Measurements from ENCODE around the gene DCHS1. TPM values are rescaled to one million over a fixed set of nuclear protein-coding genes. Genes with fewer than 3 reads are reported as not detected.

Gene DCHS1
- polyA plus RNA-seq, 2 of the 4 experiments (the other 2 are of a cell fraction) = 0.06 TPM

DNA sequence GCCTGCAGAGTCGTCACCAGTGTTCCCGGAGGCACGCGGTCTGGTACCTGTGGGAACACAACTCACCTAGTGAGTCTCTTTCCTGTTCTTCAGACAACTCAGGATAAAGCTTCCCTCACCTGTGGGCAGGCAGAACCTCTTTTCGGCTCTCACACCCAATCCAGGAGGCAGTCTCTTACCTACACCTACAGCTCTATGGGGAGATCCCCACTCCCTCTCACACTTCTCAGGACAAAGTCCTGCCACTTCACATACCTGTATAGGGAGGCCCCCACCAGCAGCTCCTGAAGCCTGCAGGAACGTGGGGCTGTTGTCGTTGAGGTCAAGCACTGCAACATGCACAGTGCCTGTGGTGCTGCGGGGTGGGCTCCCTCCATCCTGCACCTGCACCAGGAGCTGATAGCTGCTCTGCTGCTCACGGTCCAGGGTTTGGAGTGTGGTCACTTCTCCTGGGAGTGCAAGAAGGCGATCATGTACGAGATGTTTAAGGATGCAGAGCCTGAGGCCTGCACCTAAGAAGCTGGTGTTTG lies 24.2 kb downstream of the DCHS1 start (continued):
- TF ChIP-seq, protein P1, sequence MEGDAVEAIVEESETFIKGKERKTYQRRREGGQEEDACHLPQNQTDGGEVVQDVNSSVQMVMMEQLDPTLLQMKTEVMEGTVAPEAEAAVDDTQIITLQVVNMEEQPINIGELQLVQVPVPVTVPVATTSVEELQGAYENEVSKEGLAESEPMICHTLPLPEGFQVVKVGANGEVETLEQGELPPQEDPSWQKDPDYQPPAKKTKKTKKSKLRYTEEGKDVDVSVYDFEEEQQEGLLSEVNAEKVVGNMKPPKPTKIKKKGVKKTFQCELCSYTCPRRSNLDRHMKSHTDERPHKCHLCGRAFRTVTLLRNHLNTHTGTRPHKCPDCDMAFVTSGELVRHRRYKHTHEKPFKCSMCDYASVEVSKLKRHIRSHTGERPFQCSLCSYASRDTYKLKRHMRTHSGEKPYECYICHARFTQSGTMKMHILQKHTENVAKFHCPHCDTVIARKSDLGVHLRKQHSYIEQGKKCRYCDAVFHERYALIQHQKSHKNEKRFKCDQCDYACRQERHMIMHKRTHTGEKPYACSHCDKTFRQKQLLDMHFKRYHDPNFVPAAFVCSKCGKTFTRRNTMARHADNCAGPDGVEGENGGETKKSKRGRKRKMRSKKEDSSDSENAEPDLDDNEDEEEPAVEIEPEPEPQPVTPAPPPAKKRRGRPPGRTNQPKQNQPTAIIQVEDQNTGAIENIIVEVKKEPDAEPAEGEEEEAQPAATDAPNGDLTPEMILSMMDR (IDR thresholded peaks at IDR 0.05) = no peak

DNA sequence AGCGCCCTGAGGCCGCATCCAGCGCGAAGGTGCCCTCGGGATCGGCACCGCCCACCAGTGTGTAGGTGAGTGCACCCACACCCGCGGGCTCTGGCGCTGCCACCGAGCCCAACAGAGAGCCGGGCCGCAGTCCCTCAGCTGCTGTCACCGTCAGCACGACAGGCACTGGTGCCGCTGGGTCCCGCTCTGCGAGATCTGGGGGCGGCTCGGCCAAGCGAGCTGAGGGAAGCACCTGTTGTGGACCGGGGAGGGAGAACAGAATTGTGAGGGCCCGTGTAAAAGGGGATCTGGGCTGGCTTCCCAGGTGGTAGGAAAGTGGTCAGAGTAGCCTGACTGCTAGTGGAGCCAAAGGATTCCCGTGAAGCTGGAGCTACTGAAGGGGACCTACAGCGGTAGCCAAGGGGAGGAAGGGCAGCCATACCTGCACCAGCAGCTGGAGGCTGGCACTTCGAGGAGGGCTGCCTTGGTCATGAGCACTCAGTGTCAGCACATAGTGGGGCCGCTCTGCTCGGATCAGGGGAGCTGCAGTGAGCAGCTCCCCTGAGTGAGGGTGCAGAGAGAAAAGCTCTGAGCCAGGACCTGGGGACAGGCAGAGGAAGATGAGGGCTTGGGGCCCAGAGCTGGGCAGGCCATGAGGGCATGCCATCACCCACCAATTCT lies 24.8 kb downstream of the DCHS1 start:
- CTCF ChIA-PET = interaction anchor here (0.5 to 1.4 kb wide), 5 partner anchors 9 to 179 kb away, joined by 3 to 4 read pairs (median 3); no protein-coding TSS in a partner anchor
- TF ChIP-seq CBX2 (IDR thresholded peaks at IDR 0.05; ENCODE audit: borderline replicate concordance, low read depth) = no peak
- TF ChIP-seq FOSB (CRISPR knock-in tag; IDR thresholded peaks at IDR 0.05) = no peak
- no peak for TF ChIP-seq TP53 (CRISPR knock-in tag; IDR thresholded peaks at IDR 0.05)
- no peak for TF ChIP-seq CBX8 (IDR thresholded peaks at IDR 0.05)
- no peak for TF ChIP-seq RNF2 (IDR thresholded peaks at IDR 0.05; ENCODE audit: borderline replicate concordance, low read depth)
- no peak for TF ChIP-seq EP300 (IDR thresholded peaks at IDR 0.05)
- TF ChIP-seq, protein P1 (IDR thresholded peaks at IDR 0.05) = no peak
- TF ChIP-seq ZC3H11A (IDR thresholded peaks at IDR 0.05) = no peak
- no peak for TF ChIP-seq POLR2A (IDR thresholded peaks at IDR 0.05; ENCODE audit: low read length)
- Histone ChIP-seq H3K9me3 (no peaks in the 10 kb centered on the region), H3K4me2 (peak overlapping the region; percentile 50; the same call in 2 of the 3 replicates), H3K4me1 (peaks cover 5% of the 10 kb centered on the region; the same call in 1 of the 3 replicates), H3K4me3 (peak overlapping the region; percentile 28; the same call in 1 of the 3 replicates), H3K27ac (no peak overlapping the region)
- POLR2A ChIA-PET = no interaction called here
- WGBS (ENCODE audit: missing lambda C conversion rate) = 70% methylated on average over 25 of the region's 28 CpGs
- DNase-seq (ENCODE audit: low read depth in 1 of 2, low spot score in 1 of 2) = no peak
- ATAC-seq = no peak
- FAIRE-seq = no peak

DNA sequence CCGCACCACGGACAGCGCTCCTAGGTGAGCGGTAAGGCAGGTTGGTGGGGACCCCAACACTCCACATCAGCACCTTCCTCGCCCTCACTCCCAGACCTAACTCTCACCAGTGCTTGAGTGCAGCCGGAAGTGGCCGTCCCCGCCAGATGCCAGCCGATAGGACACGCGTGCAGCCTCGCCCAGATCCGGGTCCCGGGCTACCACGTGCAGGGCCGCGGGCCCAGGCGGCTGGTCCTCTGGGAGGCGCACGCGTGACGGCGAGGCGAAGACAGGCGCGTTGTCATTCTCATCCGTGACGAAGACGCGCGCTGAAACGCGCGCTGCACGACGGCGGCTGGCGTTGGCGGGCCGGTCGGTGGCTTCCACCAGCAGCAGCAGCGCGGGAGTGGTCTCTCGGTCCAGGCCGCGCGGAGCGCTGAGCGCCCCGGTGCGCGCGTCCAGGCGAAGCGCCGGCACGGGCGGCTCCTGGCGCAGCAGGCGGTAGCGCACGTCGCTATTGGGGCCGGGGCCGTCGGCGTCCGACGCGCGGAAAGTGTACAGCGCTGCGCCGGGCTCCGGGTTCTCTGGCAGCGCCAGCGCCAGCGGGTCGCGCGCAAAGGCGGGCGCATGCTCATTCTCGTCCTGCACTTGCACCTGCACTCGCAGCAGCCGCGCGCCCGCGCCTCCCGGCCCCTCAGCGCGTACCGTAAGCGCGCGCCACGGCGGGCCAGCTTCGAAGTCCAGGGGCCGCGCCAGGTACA lies 25.5 kb downstream of the DCHS1 start:
- Histone ChIP-seq H3K4me1 (no peaks in the 10 kb centered on the region), H3K4me2 (peak overlapping the region; percentile 50), H3K27ac (no peak overlapping the region), H3K9me3 (no peaks in the 10 kb centered on the region), H3K4me3 (peak overlapping the region; percentile 28; the same call in 1 of the 3 replicates)
- 74% methylated on average over 94 of the region's 102 CpGs for WGBS (ENCODE audit: missing lambda C conversion rate)
- TF ChIP-seq, protein P2, sequence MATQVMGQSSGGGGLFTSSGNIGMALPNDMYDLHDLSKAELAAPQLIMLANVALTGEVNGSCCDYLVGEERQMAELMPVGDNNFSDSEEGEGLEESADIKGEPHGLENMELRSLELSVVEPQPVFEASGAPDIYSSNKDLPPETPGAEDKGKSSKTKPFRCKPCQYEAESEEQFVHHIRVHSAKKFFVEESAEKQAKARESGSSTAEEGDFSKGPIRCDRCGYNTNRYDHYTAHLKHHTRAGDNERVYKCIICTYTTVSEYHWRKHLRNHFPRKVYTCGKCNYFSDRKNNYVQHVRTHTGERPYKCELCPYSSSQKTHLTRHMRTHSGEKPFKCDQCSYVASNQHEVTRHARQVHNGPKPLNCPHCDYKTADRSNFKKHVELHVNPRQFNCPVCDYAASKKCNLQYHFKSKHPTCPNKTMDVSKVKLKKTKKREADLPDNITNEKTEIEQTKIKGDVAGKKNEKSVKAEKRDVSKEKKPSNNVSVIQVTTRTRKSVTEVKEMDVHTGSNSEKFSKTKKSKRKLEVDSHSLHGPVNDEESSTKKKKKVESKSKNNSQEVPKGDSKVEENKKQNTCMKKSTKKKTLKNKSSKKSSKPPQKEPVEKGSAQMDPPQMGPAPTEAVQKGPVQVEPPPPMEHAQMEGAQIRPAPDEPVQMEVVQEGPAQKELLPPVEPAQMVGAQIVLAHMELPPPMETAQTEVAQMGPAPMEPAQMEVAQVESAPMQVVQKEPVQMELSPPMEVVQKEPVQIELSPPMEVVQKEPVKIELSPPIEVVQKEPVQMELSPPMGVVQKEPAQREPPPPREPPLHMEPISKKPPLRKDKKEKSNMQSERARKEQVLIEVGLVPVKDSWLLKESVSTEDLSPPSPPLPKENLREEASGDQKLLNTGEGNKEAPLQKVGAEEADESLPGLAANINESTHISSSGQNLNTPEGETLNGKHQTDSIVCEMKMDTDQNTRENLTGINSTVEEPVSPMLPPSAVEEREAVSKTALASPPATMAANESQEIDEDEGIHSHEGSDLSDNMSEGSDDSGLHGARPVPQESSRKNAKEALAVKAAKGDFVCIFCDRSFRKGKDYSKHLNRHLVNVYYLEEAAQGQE (IDR thresholded peaks at IDR 0.05) = no peak
- TF ChIP-seq, protein P3, sequence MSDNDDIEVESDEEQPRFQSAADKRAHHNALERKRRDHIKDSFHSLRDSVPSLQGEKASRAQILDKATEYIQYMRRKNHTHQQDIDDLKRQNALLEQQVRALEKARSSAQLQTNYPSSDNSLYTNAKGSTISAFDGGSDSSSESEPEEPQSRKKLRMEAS (IDR thresholded peaks at IDR 0.05) = peak; percentile 19; the same call in 1 of the 2 replicates
- TF ChIP-seq MAFK (IDR thresholded peaks at IDR 0.05; ENCODE audit: partially characterized antibody) = no peak
- CTCF ChIA-PET = interaction anchor here (1.2 kb wide), 1 partner anchor 10 kb away, joined by 3 read pairs; the partner anchor contains the start of gene TPP1
- FAIRE-seq (no peak), ATAC-seq (peak in 1 of 2 experiments; percentile 8; a peak in 1 of 6 replicates), DNase-seq (ENCODE audit: low read depth in 1 of 2, low spot score in 1 of 2) (no peak)
- POLR2A ChIA-PET = no interaction called here

Measured in A549 (cell line).